Coronary artery (tissue), 2 donors: ENCODE measurements around the gene DOP1A.

Experiments
- DNase-seq: peaks from one replicate; pipeline ENCODE4 v3.0.0-alpha.2; 2017; ENCODE audit warnings: low spot score
- H3K27ac ChIP-seq, 2 donors: fragments of 200-600 bp; sonication (generic); one replicate each; pipeline ENCODE4 v1.5.1; 2016 to 2019
- H3K4me3 ChIP-seq: fragments of 200-600 bp; sonication (generic); 2 replicates; pipeline ENCODE4 v1.5.1; 2016; ENCODE audit warnings: mild to moderate bottlenecking, moderate library complexity
- CTCF ChIP-seq: fragments of 200-600 bp; sonication (generic); IDR thresholded peaks from one replicate; pipeline ENCODE4 v1.5.1; 2019; ENCODE audit warnings: antibody characterized with exemption

The DOP1A gene

GRCh38 chr6:83073615-83074014 lies 6.1 kb downstream of the DOP1A start:
- no peak overlapping the region for H3K27ac ChIP-seq
- no peak for DNase-seq
- TF ChIP-seq CTCF, result no peak
- no peak overlapping the region for H3K4me3 ChIP-seq

GRCh38 chr6:83083476-83083875 lies 16.0 kb downstream of the DOP1A start:
- H3K4me3 ChIP-seq, result no peak overlapping the region
- no peak for TF ChIP-seq CTCF
- no peak for DNase-seq

GRCh38 chr6:83086751-83087150 lies 19.3 kb downstream of the DOP1A start:
- H3K4me3 ChIP-seq, result no peak overlapping the region
- no peak overlapping the region for H3K27ac ChIP-seq
- no peak for DNase-seq
- no peak for TF ChIP-seq CTCF

More at GRCh38 chr6:83083476-83083875, 16.0 kb downstream of the DOP1A start:
- no peak overlapping the region for H3K27ac ChIP-seq

DNA sequence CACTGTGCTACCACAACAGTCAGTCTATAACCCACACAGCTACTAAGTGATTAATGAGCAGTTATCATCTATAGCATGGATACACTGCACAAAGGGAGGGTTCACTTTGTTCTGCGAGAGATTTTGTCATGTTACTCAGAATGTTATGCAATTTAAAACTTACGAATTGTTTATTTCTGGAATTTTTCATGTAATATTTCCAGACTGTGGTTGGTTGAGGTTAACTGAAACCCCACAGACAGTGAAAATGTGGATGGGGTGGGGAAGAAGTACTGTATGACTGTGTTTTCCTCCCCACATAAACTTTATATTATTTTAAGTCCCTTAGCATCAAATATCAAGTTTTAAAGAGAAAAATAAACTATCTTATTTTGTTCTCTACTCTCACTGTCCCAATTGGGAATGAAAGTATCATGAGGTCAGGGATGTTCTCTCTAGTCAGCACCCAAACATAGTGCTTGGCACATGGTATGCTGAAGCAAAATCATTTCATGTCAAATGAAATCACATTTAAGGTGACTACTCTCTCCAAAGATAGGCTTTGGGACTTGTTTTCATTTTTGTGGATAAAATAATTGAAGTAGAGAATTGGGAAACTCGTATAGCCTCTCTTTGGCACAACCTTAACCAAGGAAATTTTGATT lies 25.4 kb downstream of the DOP1A start:
- TF ChIP-seq CTCF, result no peak
- no peak overlapping the region for H3K4me3 ChIP-seq
- no peak overlapping the region for H3K27ac ChIP-seq
- DNase-seq, result no peak

GRCh38 chr6:83096791-83097190 lies 29.3 kb downstream of the DOP1A start:
- no peak for DNase-seq
- TF ChIP-seq CTCF, result no peak

DNA sequence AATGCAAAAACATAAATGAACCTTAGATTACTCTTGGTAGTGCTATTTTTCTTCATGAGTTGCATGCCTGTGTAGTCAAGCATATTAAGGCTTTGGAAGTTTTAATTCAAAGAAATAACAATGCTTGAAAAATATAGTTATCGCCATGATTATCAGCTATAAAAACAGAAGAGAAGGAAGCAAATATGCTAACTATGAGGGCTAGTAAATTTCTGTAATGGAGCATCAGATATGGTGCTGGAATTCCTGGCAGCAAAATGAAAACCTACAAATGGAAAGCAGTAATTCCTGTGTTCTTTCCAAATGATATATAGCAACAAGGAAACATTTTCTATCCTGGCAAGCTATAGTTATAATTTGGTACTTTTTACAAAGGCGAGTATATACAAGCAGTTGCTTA lies 29.7 kb downstream of the DOP1A start:
- no peak for TF ChIP-seq CTCF
- no peak for DNase-seq
- no peak overlapping the region for H3K27ac ChIP-seq
- H3K4me3 ChIP-seq, result no peak overlapping the region

More at GRCh38 chr6:83096791-83097190, 29.3 kb downstream of the DOP1A start:
- H3K4me3 ChIP-seq, result no peak overlapping the region
- no peak overlapping the region for H3K27ac ChIP-seq

DNA sequence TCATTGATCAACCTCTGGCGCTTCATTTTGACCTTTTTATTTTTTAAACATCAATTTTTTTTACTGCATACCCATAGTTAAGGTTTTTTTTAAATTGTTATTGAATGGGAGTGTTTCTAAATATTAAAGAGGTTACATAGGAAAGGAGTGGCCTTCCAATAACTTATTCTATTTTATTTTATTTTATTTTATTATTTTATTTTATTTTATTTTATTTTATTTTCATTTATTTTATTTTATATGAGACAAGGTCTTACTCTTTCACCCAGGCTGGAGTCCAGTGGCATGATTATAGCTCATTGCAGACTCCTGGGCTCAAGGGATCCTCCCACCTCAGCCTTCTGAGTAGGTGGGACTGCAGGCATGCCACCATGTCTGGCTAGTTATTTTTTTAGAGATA lies 30.2 kb downstream of the DOP1A start:
- H3K4me3 ChIP-seq, result no peak overlapping the region
- no peak overlapping the region for H3K27ac ChIP-seq
- no peak for DNase-seq
- no peak for TF ChIP-seq CTCF
